Breast epithelium (tissue), 4 donors: Measurements from ENCODE around the gene CPXM1. TPM values are rescaled to one million over a fixed set of nuclear protein-coding genes. Genes with fewer than 3 reads are reported as not detected.
A peak's percentile ranks its signal among the peaks of the same experiment; 100 is the strongest.

ENCODE experiments used
- DNase-seq, 2 donors: peaks; one replicate each; pipeline ENCODE4 v3.0.0-alpha.2; 2019; ENCODE audit warnings: low spot score in 2 of 2
- H3K27ac ChIP-seq, 2 donors: fragments of 200-600 bp; sonication (generic) in 1 of 2; one replicate each; pipeline ENCODE4 v1.5.1; 2016 to 2019; ENCODE audit warnings: mild to moderate bottlenecking in 1 of 2
- H3K27me3 ChIP-seq, 2 donors: fragments of 200-600 bp; sonication (generic) in 1 of 2; one replicate each; pipeline versions ENCODE4 v1.5.1 to v1.6.0; 2017 to 2019; ENCODE audit warnings: control low read depth in 1 of 2, mild to moderate bottlenecking in 1 of 2
- H3K36me3 ChIP-seq: fragments of 200-600 bp; one replicate; pipeline ENCODE4 v1.5.1; 2019
- H3K4me1 ChIP-seq, 2 donors: fragments of 200-600 bp; sonication (generic); one replicate each; pipeline ENCODE4 v1.5.1; 2016 to 2019; ENCODE audit warnings: control low read depth in 1 of 2
- H3K4me3 ChIP-seq, 3 donors: fragments of 200-600 bp; sonication (generic); 1 replicate in 2 of 3; 2 replicates in 1 of 3; pipeline ENCODE4 v1.5.1; 2016 to 2019; ENCODE audit warnings: mild to moderate bottlenecking in 3 of 3, moderate library complexity in 2 of 3
- H3K9me3 ChIP-seq, 2 donors: fragments of 200-600 bp; sonication (generic) in 1 of 2; one replicate each; pipeline ENCODE4 v1.5.1; 2016 to 2019; ENCODE audit warnings: control low read depth in 1 of 2
- CTCF ChIP-seq, 3 donors: fragments of 450-650 bp; IDR thresholded peaks; one replicate each; pipeline ENCODE4 v1.5.1; 2016 to 2017; ENCODE audit warnings: antibody characterized with exemption in 3 of 3, mild to moderate bottlenecking in 3 of 3, moderate library complexity in 3 of 3
- POLR2A ChIP-seq: fragments of 450-650 bp; IDR thresholded peaks from one replicate; pipeline ENCODE4 v1.6.1; 2016; ENCODE audit warnings: antibody characterized with exemption, mild to moderate bottlenecking, moderate library complexity
- POLR2AphosphoS5 ChIP-seq, 3 donors: sonication (generic); formaldehyde crosslinking; IDR thresholded peaks; one replicate each; pipeline ENCODE4 v1.6.1; 2017; ENCODE audit warnings: antibody characterized with exemption in 3 of 3
- intact Hi-C: fragments of 100-400 bp; cut with DNase I; formaldehyde crosslinking; loops from one replicate; pipeline ENCODE4 v1.15.1; 2023; ENCODE audit warnings: low total_unique reads
- total RNA-seq, 3 donors: library from RNA; depleted of rRNA; stranded (reverse); fragments of >200 nt; gene quantifications; one replicate each; pipeline ENCODE4 v1.1.0, GENCODE V29; 2016

CPXM1 gene
- total RNA-seq, 3 donors from 2014 or later: 23.1 to 45.4 (median 28.5) TPM

GRCh38 chr20:2799688-2800520 lies 523 bp downstream of the CPXM1 start:
- TF ChIP-seq POLR2AphosphoS5 (IDR thresholded peaks at IDR 0.05) (no peak), POLR2A (no peak), CTCF (IDR thresholded peaks at IDR 0.05) (no peak)
- intact Hi-C loops: no loop called here
- DNase-seq: no peak
- Histone ChIP-seq H3K9me3 (no peaks in the 10 kb centered on the region), H3K27me3 (peaks cover 0 to 10% of the 10 kb centered on the region in 2 donors), H3K4me3 (peak overlapping the region; percentile 40 to 70 (median 48)), H3K36me3 (no peaks in the 10 kb centered on the region), H3K4me1 (no peaks in the 10 kb centered on the region), H3K27ac (peak overlapping the region in 1 of 2 donors; percentile 27)

GRCh38 chr20:2799271-2799670 lies 1.2 kb downstream of the CPXM1 start:
- H3K4me1 ChIP-seq: no peaks in the 10 kb centered on the region
- peak overlapping the region; percentile 40 to 70 (median 48) for H3K4me3 ChIP-seq
- no peak for DNase-seq
- no peaks in the 10 kb centered on the region for H3K9me3 ChIP-seq
- peaks cover 0 to 5% of the 10 kb centered on the region in 2 donors for H3K27me3 ChIP-seq
- TF ChIP-seq POLR2A (no peak), POLR2AphosphoS5 (IDR thresholded peaks at IDR 0.05) (no peak), CTCF (IDR thresholded peaks at IDR 0.05) (no peak)
- H3K36me3 ChIP-seq: no peaks in the 10 kb centered on the region
- peak overlapping the region in 1 of 2 donors; percentile 27 for H3K27ac ChIP-seq
- intact Hi-C loops: no loop called here

GRCh38 chr20:2798814-2799213 lies 1.6 kb downstream of the CPXM1 start:
- TF ChIP-seq POLR2AphosphoS5 (IDR thresholded peaks at IDR 0.05) (no peak), CTCF (IDR thresholded peaks at IDR 0.05) (no peak), POLR2A (no peak)
- DNase-seq: no peak
- Histone ChIP-seq H3K27me3 (peaks cover 0 to 5% of the 10 kb centered on the region in 2 donors), H3K4me3 (no peak overlapping the region), H3K27ac (peak overlapping the region in 1 of 2 donors; percentile 27), H3K9me3 (no peaks in the 10 kb centered on the region), H3K4me1 (no peaks in the 10 kb centered on the region), H3K36me3 (no peaks in the 10 kb centered on the region)
- intact Hi-C loops: no loop called here

GRCh38 chr20:2798095-2798805 lies 2.2 kb downstream of the CPXM1 start:
- no peak for TF ChIP-seq POLR2AphosphoS5 (IDR thresholded peaks at IDR 0.05)
- no peak for TF ChIP-seq CTCF (IDR thresholded peaks at IDR 0.05)
- no peak for TF ChIP-seq POLR2A
- Histone ChIP-seq H3K4me1 (no peaks in the 10 kb centered on the region), H3K27me3 (peaks cover 0 to 5% of the 10 kb centered on the region in 2 donors), H3K36me3 (no peaks in the 10 kb centered on the region), H3K4me3 (no peak overlapping the region), H3K9me3 (no peaks in the 10 kb centered on the region), H3K27ac (no peak overlapping the region)
- intact Hi-C loops: no loop called here
- DNase-seq: no peak
